NCI-H748 (cell line): Measurements from ENCODE around the gene HOXA11.

Experiments used
- DNase-seq: peaks from one replicate; lab custom pipeline; 2025; ENCODE audit not compliant: unreplicated experiment; lab: John Stamatoyannopoulos, UW

Gene HOXA11

DNA sequence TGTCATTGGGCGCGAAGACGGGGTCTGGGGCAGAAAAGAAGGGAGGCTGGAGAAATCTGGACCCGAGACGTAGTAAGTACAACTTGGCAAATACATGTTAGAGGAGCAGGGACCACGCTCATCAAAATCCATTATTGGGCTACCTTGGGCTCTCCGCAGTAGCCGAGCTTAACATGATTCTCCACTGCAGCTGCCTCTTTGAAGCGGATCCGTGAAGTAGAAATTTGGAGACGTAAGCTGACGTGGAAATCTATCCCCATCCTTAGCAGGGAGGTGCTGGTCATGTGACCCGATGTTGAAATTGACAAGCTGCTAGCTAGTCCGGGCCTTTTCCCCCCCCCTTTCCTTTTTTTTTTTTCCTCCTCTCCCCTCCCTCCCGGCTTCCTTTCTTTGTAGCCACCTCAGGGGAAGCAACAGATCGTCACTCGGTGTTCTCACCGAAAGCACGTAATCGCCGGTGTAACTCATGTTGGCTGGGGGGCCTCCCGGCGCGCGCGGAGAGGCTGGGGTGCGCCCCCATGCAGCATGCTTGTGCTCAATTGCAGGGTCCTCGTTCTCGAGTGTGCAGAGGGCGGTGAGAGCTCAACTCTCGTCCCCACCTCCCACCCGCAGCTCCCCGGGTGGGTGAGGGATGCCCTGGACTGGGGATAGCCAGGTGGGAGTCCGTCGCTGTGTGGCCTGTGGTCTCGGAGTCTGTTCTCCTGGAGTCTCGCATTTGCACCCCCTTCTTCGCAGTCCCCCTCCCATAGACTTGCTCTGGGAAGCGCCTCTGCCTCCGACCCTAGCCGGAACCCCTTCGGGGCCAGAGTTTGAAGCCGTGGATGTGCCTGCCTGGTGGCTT lies at the start of gene HOXA11:
Gene HOXA11, minus strand, starts transcription at position 220 of the 841 bp plus-strand sequence. Its CDS starts 88 bp downstream, at position 132.
- DNase-seq = peak; percentile 64

DNA sequence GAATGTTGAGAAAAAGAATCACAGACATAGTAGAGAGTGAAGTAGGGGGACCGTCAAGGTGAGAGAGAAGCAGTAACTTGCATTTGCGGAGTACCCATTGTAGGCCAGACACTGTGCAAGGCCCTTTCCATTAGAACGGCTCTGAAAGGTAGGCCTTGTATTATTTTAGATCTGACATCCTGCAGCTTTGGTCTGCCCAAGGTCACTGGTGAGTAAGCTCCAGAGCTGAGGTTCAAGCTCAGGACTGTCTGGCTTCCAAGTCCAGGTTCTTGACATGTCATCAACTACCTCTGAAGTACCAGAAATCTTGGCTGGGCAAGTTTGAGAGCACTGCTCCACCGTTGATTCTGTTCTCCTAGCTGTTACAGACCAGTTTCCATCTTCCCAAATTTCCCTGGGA lies 44.4 kb upstream of the HOXA11 start:
- no peak for DNase-seq

DNA sequence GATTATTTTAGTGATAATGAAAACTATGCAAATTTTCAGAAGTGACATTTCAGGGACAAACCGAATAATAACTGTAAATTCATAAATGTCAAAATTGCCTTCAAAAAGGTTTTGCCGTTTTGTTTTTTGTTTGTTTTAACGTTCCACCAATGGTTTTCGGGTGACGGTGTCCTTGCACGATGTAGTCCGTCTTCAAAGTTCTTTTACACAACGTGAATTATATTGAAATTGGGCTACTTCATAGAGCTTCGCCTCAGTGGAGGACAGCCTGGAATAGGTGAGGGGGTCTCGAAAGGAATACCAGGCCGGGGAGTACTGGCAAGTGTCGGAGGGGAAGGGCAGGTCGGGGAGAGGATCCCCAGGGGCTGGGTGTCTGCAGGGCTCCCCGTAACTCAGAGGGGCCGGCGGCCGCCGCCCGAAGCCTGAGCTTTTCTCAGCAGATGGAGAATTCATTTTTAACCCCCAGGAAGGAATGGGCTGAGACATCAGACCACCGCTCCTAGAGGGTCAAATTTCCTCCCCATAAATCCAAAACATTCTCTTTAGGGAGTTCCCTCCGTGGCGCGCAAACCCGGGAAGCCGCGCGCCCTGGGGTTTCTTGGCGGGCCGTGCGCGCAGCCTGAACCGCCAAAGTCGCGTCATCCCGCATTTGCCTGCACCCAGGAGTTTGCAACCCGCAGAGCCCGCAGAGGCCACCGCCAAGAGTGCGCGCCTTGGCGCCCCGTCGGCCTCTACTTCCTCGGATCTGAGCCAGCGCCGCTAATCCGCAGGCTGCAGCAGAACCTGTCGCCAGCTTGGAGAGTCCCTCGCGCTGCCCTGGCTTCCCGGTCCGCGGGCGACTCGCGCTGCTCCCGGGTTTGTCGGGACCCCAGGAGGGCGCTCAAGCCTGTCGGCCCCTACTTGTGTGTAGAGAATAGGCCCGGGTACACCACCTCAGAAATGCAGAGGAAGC lies 40.2 kb upstream of the HOXA11 start:
- no peak for DNase-seq

DNA sequence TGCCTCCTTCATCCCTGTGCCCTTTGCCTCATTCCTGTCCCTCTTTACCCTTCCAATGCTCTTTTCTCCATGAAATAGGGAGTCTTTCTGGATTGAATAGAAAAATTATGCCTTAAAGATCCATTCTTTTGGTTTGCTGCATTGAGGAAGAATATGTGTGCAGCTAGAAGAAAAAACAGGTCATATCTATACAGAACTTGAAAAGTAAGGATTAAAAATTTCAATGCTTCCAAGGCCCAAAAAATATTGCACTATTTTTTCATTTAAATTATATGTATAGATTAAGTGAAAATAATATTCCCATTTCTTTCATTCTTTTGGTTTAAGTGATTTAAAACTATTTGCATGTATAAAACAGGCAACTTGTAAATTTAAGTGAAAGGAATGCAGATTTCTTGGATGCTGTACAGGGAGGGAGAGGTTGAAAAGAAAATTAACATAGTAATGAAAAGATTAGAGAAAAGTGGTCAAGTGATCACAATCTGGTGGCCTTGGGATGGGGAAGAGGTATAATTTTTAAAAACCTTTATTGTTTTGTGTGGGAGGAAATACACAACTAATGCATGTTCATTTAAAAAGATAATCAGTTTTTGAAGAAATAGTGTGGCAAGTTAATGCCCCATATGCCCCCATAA lies 39.0 kb upstream of the HOXA11 start:
- DNase-seq = no peak

DNA sequence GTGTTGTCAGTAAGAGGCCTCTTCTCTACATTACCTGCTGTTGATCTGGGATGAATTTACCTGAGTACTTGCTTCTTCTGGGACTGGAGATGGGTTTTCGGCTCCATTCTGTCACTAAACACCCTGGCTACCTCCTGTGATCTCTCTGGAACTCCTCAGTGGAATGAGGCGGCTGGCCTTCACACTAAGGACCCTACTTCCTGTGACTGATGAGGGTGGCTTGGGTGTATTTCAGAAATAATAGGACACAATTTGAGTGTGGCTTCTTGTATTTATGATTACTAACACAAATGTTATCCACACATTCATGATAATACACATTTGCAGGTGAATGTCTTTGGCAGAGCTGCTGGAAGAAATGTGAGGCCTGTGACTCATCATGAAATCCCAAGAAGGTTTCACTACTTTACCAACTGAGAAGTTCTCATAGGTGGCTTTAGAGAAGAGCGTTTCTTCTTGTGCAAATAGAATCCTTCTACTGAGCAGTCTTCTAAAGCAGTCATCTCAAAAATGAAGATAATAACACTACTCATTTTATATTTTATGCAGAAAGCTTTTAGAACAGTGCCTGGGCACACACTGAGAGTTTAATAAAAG lies 36.3 kb upstream of the HOXA11 start:
- no peak for DNase-seq

DNA sequence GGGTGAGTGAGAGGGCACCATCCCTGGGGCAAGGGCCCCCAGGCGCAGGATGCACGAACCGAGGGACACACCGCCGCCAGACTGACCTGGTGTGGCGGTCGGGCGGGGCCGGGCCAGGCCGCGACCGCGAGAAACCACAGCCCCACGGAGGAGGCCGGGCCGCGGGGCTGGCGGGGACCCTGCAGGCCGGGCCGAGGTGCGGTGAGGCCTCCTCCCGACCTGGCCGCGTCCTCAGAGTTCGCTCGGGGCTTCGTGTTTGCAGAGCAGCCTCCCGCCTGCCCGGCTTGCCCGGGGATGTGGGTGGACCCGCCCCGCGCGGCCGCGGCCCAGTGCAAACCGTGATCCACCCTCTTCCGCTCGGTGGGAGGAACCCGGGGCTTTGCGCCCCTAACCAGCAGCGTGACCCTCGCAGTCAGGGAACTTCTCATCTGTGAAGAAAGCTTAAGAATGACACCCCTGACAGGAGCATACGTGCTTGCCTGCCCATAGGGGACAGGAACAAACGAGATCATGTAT lies 35.5 kb upstream of the HOXA11 start:
- DNase-seq = no peak

DNA sequence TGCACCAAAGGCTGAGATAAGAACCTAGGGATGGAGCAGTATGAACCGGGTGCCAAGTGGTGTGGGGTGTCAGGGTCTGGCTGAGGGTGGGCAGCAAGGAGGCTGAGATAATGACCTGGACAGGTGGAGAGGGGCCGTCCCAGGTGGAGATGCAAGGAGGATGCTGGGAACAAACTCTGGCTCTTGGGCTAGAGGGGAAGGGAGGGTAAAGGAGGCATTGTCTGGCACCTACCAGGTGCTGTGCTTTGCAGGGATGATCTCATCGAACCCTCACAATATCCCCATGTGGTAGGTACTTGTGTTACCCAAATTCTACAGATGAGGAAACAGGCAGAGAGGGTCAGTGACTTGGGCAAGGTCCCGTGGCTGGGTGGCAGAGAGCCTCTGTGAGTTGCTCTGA lies 34.8 kb upstream of the HOXA11 start:
- no peak for DNase-seq

DNA sequence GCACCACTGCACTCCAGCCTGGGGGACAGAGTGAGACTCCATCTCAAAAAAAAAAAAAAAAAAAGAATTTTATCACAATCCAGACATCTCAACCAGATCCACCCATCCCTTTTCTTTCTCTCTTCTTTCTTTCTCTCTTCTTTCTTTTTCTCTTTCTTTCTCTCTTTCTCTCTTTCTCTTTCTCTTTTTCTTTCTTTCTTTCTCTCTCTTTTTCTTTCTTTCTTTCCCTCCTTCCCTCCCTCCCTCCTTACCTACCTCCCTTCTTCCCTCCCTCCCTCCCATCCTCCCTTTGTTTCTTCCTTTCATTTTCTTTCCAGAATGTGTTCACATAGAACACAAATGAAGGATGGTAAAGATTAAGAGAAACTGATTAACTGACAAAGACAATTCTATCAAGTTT lies 32.9 kb upstream of the HOXA11 start:
- no peak for DNase-seq

DNA sequence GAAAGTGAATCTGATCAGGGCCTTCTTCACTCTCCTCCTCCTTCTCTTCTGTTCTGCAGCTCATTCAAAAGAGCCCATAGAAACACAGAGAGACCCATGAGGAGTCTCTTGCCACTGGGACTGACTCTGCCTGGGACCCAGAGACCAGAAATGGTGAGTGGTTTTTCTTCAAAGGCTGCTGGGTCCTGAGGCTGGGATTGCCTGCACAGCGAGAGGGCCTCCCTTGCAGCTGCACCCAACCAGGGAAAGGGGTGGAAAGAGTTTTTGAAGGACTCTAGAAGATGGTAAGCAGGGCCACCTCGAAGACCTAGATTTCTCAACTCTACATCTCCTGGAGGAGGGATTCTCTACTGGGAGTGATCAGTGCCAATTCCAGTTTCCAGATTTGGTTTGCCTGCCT lies 30.3 kb upstream of the HOXA11 start:
- DNase-seq = no peak

DNA sequence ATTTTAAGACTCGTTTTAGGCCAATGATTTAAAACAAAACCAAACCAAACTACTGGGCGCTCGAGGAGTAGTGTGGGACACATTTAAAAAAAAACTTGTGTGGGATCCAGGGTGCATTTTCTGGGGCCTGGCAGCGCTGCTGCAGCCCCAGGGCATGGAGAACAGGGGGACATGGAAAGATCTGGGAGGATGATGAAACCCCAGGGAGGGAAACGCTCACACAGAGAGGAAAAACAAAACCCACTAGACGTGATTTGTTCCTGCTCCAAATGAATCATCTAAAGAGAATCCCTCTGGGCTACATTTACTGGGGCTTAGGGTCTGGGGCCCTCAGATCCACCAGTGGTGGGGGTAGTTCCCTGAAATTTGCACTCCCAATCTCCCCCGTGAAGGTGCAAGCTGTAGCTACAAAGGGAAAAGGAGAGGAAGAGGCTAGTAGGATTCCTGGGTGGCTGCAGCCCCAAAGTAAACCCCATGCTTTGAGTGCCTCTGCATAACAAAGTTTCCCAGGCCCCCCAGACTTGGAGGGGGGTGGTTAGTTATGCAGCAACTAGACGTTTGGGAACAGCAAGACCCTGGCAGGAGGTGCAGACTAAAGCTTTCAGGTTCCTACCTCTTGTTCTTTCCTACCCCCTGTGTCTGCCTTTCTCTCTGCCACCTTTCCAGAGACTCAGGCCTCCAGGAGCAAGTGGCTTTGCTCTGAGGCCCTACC lies 29.4 kb upstream of the HOXA11 start:
- DNase-seq = no peak

DNA sequence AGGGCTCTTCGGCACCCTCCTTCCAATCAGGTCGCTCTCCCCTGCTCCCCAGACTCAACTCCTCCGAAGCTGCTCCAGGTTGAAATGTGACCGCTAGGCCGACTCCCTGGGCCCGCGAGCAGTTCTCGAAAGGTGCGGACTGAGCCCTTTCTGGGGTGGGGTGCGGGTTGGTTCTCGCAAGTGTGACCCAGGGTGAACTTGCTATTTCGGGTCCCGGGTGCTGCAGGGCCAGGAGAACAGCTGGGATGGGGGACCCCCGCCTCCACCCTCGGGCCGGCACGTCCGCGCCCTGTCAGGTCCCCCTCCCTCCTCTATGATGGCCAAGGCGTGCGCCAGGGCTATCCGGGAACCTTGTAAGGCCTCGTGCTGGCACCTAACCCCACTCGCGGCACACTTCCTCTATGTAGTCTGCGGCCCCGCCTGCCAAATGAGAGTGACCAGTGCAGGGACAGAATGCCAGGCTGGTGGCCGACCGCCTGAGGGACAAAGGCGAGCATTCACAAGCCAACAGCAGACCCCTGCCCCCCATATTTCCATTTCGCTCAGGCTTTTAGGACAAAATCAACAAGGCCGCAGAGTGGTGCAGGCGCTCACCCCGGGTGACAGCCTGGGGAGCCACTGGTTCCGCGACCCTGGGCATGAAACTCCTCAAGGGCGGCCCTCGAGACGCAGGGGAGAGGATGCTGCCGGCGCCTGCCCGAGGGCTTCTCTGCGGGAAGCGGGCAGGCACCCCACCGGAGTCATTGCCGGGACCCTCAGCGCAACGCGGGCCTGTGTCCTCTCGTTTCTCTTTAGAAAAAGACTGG lies 28.6 kb upstream of the HOXA11 start:
- no peak for DNase-seq

DNA sequence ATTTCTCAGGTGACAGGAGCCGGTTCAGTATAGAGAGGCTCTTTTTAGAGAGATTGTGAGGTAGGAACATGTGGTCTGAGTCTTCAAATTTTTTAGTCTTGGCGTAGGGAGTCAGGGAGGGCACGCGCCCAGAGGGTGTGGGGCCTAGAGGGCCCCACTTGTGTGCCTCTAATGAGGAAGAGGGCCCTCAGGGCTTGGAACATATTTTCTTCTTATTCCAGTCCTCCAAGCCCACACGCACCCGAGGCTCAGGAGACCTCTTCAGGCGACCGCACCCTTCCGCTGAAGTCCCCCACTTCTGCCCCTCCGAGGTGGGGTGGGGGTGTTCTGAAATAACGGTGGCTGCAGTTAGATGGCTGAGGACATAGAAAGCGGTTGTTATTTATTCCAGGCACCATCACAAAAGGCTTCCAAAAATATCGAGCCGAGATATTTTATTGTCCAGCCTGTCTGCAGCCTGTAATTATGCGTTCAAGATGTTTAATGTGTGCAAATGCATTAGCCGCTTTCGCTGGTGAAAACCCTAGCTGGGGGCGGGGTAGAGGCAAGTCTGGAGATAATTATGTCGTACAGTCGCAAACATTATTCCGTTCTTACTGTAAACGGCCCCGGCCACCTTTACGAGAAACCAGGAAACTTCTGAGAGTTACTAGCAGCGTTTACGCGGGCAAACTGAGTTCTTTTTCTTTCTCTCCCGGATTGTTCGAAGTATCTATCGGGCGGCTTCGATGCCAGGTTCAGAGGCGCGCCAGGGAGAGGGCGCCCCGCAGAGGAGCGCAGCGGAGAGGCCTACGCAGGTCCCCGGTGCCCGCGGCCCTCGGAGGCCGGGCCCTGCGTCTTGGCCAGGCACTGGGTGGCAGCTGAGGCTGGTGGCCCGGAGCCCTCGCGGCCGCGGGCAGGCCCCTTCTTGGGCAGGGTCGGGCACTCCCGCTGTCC lies 27.7 kb upstream of the HOXA11 start:
- DNase-seq = peak; percentile 73

DNA sequence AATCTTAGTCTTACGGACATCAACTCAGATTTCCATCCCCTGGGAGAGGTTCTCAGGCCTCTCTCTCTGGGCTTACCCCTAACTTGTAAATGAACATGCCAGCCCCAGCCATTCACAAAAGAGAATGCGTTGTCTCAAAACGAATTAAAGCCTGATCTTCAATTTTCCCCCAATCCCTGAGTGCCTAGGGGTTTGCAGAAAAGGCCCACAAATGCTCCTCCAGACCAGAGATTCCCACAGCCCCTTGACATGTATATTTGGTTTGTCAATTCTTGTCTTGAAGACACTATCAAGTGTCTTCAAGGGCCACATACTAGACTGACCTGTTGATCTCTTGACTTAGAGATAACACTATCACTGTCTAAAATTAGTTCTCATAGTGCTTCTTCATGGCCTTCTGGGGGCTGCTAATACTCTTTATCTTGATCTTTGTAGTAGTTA lies 26.8 kb upstream of the HOXA11 start:
- no peak for DNase-seq

DNA sequence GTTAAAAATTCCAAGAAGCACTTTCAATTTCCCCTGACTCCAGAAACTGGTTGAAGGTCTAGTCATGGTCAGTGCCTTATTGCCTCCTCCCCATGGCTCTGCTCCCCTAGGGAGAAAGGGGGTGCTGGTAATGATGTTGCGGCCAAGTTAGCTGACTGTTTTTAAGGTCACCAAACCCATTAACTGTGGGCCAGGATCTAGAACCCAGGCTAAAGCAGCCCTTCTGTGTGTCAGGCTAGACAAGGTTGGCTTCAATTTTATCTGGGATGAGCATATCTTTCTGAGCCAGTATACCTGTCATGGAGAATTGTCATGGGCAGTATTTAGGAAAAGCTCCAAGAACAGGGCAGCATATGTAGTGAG lies 26.0 kb upstream of the HOXA11 start:
- DNase-seq = no peak

DNA sequence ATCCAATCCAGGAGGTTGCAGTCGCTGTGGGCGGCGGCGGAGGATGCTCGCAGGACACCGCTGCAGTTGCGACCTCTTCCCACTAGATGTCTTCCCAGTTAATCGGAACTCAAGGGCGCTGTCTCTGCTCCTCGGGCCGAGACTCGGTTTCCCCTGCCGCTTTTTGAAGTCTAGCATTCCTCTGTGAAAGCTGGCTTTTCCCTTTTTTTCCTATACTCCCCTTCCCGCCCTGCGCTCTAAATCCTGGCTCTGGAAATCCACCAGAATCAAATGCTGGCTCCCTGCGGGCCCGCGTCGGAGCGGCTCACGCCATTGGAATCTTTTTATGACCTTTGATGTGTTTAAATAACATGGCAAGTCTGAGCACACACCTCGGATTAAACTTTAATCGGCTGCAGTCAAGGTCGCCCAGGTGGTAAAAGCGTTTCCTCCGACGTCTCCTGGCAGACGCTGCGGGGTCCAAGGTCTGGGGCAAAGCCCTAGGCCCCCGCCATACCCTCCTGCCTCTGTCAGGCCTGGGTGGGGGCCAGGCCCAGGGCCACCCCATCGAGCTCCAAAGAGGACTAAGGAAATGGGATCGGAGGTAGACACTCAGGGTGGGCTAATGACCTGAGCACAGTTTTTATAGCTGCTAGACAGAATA lies 25.5 kb upstream of the HOXA11 start:
- no peak for DNase-seq

DNA sequence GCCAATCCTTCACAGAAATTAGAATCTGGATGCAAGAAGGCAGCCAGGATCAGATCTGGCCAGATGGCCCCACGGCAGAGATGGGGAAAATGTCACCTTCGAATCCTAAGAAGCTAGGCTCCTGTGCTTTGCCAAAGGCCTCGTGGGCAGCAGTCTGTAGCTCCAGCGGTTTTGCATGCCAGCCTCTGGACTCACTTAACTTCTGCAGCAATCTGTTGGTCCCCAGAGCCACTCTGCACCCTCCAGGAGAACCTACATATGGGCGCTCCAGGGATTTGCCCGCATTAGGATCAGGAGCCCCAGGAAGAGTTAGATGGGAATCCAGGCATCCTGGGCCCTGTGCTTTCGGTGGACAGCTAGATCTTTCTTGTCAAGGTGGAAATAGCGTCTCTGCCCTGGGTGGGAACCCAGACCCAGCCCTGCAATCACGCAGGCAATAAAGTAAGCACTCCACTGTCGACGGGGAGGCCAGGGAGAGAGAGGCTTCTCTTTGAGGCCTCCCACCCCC lies 25.0 kb upstream of the HOXA11 start:
- no peak for DNase-seq

DNA sequence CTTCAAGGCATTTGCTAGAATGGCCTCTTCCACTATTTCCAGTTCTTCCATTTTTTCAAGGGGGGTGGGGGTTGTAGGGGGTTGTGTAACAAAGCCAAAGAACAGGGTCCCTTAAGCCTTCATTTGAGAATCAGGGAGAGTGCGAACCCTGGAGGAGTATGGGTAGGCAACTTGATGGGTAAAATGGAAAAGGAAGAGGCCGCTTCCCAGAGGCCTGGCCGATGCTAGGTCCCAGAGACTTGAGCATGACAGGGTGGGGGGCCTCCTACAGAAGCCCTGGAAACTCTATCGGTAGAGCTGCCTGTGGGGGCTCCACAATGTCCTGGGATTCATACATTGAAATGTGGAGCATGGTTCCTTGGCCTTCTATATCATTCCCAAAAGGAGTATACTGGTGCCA lies 24.0 kb upstream of the HOXA11 start:
- no peak for DNase-seq
